ENCODE results near the gene CHST8.

CHST8 gene

DNA sequence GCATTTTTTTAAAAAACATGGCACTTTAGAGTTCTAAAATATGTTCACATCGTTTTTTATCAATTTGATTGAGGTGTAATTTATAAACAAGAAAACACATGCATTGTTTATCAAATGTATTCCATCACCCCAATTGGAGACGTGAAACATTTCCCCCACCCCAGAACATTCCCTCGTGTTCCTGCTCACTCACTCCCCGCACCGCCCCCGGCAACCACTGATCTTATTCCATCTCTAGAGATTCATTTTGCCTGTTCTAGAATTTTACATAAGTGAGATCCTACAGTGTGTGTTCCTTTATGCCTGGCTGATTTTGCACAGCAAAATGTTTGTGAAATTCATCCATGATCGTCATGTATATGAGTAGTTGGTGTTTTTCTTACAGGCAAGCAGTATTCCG lies 124.4 kb downstream of the CHST8 start:
- DNase-seq = no peak

DNA sequence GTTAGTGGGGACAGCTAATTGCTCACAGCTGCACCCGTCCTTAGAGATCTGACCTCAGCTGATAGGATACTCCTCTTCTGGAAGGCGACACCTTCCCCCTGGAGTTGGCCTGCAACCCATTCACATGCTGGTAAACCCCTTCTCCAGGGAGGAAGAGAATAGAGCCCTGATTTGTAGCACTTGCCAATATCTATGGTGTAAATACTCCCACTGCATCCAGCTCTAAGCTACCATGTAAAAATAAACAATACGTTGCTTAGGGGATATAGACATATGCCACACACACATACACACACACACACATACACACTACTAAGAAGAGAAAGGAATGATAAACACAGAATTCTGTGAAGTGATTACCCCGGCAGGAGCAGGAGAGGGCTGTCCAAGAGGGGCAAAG lies 125.5 kb downstream of the CHST8 start:
- no peak for DNase-seq

DNA sequence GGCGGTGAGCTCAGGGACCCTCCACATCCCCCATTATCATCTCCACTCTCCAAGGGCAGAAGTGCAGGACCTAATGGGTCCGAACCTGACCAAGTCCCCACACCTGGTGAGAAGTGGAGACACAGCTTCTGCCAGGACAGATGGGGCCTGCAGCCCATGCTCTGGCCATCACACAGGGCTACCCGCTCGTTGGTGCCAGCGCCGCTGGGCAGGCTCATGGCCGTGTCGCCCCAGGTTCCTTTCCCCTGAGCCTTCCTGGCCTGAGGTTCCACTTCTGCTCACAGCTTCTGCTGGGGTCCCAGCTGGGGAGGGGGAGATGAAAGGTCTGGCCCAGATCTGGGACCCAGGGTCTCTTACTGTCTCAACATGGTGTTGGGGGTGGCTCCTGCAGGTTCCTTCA lies 126.5 kb downstream of the CHST8 start:
- no peak for DNase-seq

DNA sequence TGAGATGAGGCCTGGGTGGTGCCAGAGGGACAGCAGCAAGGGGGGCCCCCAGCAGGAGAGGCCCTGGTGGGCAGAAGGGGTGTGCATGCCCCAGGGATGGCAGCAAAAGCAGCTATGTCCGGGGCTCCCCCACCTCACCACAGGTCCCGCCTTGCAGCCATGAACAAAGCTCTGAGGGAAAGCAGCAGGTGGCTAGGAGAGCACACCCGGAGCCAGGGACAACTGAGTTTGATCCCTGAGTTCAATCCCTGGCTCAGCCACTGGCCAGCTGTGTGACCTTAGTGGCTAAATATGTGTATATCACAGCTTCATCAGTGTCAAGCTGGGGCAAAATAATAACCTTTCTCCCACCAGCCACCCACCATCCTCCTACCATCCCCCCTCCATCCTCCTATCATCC lies 127.3 kb downstream of the CHST8 start:
- no peak for DNase-seq

DNA sequence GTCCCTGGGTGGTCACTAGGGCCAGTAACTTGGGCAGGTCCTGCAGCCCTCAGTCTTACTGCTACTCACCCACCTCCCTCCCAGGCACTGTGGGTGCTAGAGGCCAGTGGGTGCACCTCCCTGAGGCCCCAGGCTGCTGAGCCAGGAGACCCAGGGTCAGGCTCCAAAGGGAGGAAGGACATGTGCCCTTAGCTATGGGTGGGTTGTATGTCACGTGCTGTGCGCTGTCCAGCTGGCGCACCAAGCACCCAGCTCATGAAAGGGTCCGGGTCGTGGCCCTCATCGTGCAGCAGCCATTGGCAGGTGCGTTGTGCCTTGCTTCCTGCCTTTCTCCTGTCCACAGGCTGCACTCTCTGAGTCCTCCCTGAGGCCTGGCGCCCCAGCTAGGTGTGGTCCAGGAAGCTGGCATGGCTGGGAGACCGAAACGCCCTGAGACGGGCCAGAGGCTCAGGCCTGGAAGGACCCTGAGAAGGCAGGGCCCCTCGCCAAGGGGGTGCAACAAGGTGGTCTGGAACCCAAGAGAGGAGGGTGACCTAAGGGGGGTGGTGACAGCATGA lies 127.9 kb downstream of the CHST8 start:
- no peak for DNase-seq

DNA sequence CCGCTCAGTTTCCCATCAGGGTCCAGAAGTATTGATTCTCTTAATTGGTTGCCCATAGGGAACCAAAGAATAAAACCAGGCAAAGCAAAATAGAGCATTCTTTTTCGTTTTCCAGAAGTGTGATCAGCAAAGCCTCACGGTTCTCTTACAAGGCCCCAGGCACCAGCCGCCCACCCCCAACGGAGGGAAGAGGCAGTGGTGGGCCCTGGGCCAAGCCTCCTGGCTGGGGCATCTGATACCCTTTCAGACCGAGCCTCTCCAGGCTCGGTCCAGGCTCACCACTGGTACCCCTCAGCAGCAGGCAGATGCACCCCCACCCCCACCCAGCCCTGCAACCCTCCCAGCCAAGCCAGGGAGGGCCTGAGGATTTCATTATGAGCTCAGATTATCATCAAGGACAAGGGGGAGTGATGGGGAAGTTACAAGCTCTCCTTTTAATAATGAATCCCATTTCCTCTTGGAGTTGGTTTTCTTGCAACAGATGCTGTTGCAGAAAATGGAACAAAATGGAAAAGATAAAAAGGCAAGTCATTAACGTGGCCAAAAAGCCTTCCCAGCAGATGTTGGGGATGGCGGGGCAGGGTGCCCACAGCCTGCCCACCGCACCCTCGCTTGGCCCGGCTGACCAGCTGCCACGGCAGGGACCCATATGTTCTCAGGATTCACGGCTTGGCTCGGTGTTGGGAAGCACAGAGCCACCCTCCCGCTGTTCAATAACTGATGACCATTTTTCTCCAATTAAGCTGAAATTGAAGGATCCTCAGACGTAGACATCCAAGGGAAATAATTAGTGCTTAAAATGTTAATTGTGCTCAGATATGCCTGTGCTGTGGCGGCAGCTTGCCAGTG lies 129.1 kb downstream of the CHST8 start:
- no peak for DNase-seq

DNA sequence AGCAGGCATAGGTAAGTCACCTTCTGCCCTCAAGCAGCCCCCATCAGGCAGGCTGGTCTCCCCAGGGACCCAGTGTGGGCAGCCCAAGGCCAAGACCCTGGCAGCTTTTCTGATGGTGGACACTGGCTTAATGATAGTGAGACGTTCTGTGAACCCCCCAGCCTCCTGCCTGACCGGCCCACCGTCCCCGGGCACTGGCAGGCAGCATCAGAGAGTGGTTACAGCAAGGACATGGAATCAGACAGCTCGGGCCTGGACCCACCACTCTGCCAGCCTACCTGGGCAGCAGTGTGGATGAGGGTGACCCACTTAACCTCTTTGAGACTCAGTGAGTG lies 129.7 kb downstream of the CHST8 start:
- no peak for DNase-seq

DNA sequence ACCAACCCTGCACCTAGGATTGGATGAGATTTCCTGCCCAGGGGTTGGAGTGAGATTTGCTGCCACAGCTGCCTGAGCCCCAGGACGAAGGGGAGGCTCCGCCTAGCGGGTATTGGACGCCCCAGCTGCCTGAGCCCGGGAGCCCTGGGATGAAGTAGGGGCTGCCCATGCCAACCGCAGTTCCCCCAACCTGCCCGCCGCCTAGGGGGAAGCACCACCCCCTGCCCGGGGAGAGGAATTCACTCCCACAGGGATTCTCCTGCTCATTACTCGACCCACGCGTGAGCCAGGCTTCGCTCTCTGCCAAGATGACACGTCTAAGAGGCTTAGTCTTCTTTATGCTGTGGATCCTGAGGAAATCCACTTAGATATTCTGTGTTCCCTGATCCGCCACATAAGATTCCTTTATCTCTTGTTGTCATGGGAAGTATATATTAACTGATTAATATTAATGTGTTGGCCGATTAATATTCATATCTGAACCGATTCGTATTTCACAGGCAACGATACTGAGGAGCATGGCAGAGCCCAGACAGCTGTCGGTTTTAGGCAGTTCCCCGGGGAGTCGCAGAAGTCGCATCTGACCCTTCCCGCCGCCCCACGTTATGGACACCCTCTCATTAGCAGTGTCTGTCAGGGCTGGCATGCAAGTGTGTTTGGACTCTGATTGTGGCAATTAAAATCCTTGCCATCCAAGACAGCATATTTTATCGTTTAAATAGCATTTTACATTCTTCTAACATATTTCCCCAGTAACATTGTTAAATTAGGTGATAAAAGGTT lies 130.5 kb downstream of the CHST8 start:
- no peak for DNase-seq

DNA sequence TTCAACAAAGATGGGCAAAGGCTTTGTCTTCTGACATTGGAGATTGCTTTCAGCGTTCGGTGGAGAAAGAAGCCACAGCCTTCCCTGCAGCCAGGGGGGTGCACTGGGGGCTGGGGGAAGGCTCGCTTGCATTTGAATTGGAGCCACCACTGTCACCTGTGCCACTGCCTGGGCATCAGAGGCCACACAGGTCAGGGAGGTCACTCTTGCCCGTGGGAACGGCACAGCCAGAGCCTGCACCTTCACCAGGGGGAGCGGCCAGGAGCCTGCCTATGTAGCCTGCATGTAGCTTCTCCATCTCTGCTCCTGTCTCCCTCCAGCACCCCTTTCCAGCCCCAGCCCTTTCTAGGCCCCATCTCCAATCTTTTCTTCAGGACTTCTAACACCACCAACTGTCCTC lies 131.2 kb downstream of the CHST8 start:
- DNase-seq = no peak

DNA sequence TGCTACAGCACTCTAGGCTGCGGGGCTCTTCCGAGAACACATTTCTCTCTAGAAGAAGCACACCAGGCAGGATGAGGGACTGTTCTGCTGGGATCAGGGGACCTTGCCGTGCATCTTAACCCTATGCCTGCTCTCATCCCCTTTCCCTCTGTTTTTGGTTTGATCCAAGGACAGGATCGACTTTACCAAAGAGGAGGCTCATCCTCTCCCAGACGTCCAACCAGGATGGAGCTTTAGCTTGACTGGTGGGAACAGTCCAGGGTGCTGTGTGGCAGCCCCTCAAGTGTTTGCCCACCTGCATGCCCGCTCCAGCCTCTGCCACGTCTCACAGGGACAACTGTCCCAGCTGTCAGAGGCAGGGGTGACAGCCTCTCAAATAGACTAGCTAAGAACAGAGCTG lies 132.6 kb downstream of the CHST8 start:
- DNase-seq = no peak

DNA sequence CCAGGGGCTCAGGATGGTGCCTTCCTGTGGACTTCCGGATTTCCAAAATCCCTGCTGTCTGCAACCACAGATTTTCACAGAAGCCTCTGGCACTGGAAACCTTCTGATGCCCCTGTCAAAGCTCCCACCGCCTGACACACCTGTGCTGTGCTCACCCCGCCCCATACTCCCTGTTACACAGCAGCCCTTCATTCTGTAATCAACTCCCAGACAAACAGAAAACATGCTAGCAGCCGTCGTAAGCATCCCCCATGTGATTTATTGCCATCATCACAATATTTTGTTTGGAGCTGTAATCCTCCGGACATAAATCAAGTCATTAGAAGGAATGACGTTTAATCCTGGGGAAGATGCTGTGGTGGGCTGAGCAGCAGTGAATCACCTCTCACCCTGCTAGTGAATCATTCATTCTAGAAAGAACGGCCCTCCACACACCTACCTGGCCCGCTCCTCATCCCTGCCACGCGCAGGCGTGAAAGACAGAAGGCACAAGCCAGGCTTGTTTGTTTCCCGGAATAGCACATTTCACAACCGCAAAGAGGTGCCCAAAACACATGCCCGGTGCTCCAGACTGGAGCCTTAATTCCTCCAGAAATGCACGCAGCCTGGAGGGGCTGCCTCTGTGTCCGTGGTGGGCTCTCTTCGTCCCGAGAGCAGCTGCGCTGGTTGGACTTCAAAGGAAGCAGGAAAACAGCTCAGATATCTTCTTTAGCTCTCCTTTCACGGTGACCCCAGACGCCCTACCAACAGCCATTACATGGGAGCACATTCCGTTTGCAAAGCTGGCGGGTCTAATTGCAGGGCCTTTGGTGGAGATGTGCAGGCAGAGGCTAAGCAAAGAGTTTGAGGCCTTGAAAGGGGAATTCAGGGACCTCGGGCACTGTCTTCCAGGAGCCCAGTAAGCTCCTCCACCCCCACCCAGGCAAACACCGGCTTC lies 133.6 kb downstream of the CHST8 start:
- DNase-seq = no peak

DNA sequence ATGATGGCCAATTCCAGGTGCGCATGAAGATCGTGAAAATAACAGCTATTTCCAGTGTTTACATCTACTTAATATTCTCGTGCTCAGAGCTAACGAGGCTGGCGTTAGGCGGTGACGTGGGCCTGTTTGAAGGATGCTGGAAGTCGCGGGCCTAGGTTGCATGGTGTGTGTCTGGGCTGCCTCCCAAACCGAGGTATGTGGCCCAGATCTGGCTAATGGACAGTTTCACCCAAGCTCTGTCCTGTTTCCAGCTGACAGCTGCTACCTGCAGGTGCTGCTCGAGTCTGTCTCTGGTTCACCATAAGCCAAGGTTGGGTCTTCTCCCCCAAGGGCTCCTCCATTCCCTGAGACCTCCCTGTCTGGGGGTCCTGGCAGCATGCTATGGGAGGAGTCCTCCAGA lies 134.4 kb downstream of the CHST8 start:
- DNase-seq = no peak

DNA sequence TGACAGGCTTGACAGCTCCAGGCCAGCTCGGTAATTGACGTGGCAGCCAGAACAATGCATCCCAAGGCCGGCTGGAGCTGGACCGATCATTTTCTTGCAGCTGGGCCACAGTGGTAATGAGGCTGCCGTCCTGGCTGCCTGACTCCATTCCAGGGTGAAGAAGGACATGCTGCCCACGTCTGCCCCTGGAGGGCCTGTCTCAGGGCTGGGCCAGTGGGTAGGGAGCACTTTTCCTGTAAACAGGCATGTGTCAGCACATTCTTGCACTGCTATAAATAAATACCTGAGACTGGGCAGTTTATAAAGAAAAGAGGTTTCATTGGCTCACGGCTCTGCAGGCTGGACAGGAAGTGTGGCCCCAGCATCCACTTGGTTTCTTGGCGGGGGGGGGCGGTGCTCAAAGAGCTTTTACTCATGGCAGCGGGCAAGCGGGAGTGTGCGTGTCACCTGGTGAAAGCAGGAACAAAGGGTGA lies 136.8 kb downstream of the CHST8 start:
- no peak for DNase-seq

DNA sequence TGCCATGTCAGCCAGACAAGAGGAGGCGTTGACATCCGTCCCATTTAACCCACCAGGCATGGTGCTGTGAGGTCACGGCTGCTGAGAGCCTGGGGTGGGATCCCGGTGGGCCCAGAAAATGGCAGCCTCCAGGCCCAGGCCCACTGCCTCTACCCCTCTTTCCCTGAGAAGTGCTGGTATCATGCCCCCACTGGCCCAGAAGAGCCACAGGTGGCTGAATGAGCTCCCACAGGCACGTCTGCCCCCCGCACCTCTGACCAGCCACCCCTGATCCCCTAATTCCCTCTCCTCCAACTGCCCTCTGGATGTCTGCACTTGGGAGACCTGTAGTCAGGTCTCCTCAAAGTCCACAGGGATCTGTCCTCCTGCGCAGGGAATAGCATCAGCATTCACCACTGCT lies 137.6 kb downstream of the CHST8 start:
- no peak for DNase-seq

DNA sequence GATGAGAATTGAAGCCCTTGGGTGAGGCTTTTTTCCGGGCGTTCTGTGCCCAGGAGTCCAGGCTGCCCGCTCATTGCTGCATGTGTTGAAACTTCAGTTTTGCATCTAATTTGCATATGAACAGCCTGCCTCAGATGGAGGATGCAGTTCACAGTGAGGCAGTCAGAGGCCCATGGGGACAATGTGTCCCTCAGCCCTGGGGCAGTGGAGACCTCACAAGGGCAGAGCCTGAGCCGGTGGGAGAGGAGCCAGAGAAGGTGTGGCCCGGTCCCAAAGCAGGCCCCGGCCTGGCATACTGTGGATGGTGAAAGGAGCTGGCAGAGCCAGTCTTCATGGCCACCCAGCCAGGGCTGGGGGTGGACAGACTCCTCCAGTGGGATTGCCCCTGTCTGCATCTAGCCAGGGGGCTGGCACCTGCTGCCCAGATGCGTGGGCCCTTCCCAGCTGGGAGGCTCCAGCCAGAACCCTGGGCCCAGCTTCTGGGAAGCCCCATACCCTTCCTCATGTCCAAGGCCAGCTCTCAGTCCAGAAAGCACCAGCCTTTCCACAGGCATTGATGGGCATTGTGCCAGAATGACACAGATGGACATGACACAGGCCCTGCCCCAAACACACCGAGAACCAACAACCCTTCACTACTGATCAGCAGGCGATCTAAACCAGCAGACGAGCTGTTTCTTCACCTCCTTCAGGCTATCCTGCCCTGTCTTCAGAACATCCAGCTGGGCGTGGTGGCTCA lies 142.0 kb downstream of the CHST8 start:
- DNase-seq = no peak

DNA sequence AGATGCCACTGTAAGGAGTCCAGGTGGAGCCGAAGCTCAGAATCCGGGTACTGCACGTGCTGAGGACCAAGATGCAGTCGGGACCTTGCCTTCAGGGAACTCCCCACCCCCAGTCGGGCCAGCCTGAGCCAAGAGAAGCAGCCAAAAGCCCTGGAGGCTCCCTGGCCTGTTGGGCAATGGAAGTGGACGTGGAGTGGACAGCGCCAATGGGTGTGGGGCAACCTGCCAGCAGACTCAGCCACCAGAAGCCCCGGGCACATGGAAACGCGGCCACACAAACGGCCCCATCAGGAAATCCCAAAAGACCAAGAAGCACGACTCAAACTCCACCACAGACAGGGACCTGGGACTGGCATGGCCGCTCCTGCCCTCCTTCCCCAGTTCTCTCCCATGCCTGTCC lies 144.9 kb downstream of the CHST8 start:
- DNase-seq = no peak

DNA sequence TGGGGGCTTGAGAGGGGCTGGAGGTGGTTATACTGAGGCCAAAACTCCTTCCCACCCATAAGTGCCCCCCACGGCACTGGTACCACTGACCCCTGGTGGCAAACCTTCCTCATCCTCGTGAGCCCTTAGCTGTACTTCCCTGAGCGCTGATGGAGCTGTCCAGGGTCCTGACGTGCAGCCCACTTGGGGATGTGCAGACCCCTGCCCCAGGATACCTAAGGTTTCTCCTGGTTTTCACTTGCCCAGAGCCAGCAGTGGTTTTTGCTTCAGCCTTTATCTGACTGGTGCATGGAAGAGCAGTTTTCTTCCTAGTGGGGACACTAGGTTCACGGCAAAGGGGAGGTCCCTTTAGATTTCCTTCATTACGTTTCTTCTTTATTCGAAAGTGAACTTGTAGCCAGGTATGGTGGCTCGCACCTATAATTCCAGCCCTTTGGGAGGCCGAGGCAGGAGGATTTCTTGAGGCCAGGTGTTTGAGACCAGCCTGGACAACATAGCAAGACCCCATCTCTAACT lies 146.2 kb downstream of the CHST8 start:
- peak; percentile 22 for DNase-seq

DNA sequence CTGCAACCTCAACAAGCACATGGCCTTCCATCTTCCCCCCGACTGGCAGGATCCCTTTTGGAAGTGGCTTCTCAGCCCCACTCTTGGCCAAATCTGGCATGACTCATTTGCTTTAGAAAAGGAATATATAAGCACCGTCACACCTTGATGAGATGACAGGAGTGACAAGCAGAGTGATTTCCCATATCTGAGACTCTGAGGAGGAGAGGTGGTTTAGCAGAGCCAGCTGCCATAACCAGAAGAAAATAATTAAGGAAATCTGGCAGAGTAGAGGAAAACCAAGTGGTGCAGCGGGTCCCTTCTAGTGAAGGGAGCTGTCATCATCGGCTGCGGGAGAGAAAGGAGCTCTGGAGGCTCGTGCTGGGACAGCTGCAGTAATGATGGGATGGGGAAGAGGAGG lies 147.5 kb downstream of the CHST8 start:
- DNase-seq = no peak

DNA sequence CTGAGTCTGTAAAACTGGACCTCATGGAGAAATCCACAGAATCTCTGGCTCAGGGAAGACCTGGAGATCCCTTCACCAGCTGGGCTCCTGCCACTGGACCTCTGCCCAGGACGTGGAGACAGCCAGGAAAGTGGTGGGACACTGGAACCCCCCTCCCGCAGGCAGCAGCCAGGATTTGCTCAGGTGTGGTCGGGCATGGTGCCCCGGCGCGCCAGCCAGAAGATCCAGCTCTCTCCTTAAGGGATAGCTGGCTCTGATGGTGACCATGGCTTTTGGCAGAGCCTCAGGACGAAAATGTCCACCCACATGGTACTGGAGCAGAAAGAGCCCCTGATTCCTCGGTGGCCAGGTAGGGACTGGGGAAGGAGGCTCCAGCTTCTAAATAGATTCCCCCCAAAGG lies 148.4 kb downstream of the CHST8 start:
- DNase-seq = no peak

DNA sequence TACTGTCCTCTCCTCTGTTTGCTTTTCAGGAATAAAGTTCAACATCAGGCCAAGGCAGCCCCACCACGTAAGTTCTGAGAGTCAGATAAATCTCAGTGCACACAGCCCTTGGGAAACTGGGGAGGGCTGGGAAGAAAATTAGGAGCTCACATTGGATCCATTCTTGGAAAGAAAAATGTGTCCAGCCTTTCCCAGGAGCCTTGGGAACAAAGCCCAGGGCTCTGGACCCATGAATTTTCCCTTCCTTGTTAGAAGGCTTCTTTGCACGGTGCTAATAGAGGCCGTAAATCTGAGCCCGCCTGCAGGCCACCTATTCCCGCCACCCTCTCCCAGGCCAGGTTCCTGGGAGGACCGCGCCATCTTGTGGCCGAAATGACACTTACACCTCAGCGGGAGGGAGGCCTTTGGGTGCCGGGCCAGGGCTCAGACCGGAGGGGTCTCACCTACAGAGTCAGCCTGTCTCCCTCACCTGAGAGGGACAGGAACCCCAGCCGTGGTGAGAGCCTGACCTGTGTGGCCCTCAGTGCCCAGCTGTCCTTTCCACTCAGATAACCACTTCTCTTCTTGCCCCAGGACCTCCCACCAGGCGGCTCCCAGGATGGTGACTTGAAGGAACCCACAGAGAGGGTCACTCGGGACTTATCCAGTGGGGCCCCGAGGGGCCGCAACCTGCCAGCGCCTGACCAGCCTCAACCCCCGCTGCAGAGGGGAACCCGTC lies 149.8 kb downstream of the CHST8 start:
- peak; percentile 69 for DNase-seq

Data from CD4-positive, alpha-beta T cell treated with Interleukin-6 for 4 hours (primary cell).